GM19468 (cell line): ENCODE results near the gene SORCS3.

Experiments
- ATAC-seq: cut with Tn5 transposase; IDR thresholded peaks from one replicate; pipeline ENCODE4 v1.9.1; 2021; ENCODE audit warnings: mild to moderate bottlenecking, moderate library complexity, moderate number of reproducible peaks; ENCODE audit not compliant: unreplicated experiment; ENCODE audit errors: extremely low read depth

The SORCS3 gene

GRCh38 chr10:105044902-105045301, 403.8 kb downstream of the SORCS3 start:
- no peak for ATAC-seq

GRCh38 chr10:105056413-105056812, 415.3 kb downstream of the SORCS3 start:
- ATAC-seq, result no peak

- ATAC-seq, result no peak
Observed at GRCh38 chr10:105062951-105063350, 421.9 kb downstream of the SORCS3 start.

GRCh38 chr10:105063796-105064195, 422.7 kb downstream of the SORCS3 start:
- peak; percentile 45 for ATAC-seq

- ATAC-seq, result no peak
Observed at GRCh38 chr10:105068497-105068896, 427.4 kb downstream of the SORCS3 start.

GRCh38 chr10:105070249-105070648, 429.2 kb downstream of the SORCS3 start:
- ATAC-seq, result no peak

GRCh38 chr10:105070952-105071351, 429.9 kb downstream of the SORCS3 start:
- no peak for ATAC-seq

GRCh38 chr10:105071980-105072379, 430.9 kb downstream of the SORCS3 start:
- ATAC-seq, result no peak

GRCh38 chr10:105073999-105074398, 432.9 kb downstream of the SORCS3 start:
- ATAC-seq, result no peak

GRCh38 chr10:105075031-105075430, 433.9 kb downstream of the SORCS3 start:
- ATAC-seq, result no peak

GRCh38 chr10:105085980-105086379, 444.9 kb downstream of the SORCS3 start:
- no peak for ATAC-seq

GRCh38 chr10:105094048-105094447, 453.0 kb downstream of the SORCS3 start:
- no peak for ATAC-seq

GRCh38 chr10:105096316-105096715, 455.2 kb downstream of the SORCS3 start:
- no peak for ATAC-seq

- ATAC-seq, result no peak
Observed at GRCh38 chr10:105102977-105103376, 461.9 kb downstream of the SORCS3 start.

- no peak for ATAC-seq
Observed at GRCh38 chr10:105104297-105104696, 463.2 kb downstream of the SORCS3 start.

GRCh38 chr10:105109164-105109563, 468.1 kb downstream of the SORCS3 start:
- no peak for ATAC-seq

- ATAC-seq, result no peak
Observed at GRCh38 chr10:105112862-105113261, 471.8 kb downstream of the SORCS3 start.

GRCh38 chr10:105113666-105114065, 472.6 kb downstream of the SORCS3 start:
- no peak for ATAC-seq

GRCh38 chr10:105121743-105122142, 480.7 kb downstream of the SORCS3 start:
- no peak for ATAC-seq

- no peak for ATAC-seq
Observed at GRCh38 chr10:105128111-105128510, 487.0 kb downstream of the SORCS3 start.

- no peak for ATAC-seq
Observed at GRCh38 chr10:105138358-105138757, 497.3 kb downstream of the SORCS3 start.

GRCh38 chr10:105139363-105139896, 498.3 kb downstream of the SORCS3 start:
- no peak for ATAC-seq

- no peak for ATAC-seq
Observed at GRCh38 chr10:105140600-105140999, 499.5 kb downstream of the SORCS3 start.
